ENCODE results near the gene CGAS. TPM values are rescaled to one million over a fixed set of nuclear protein-coding genes. Genes with fewer than 3 reads are reported as not detected.

CGAS gene
- total and polyA plus RNA-seq, 2 experiments from 2014 or later, result 8.3 to 12.7 TPM

DNA sequence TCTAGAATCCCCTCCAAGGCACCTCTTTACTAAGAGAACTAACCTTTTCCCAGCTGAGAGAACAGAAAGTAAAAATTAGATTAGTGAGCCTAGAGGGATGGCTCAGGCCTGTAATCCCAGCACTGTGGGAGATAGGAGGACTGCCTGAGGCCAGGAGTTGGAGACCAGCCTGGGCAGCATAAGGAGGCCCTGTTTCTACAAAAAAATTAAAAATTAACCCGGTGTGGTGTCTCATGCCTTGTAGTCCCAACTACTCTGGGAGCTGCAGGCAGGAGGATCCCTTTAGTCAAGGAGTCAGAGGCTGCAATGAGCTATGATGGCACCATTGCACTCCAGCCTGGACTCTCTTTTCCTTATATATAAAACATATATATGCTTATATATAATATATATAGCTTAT lies 76.9 kb downstream of the CGAS start:
- TF ChIP-seq, protein P1, sequence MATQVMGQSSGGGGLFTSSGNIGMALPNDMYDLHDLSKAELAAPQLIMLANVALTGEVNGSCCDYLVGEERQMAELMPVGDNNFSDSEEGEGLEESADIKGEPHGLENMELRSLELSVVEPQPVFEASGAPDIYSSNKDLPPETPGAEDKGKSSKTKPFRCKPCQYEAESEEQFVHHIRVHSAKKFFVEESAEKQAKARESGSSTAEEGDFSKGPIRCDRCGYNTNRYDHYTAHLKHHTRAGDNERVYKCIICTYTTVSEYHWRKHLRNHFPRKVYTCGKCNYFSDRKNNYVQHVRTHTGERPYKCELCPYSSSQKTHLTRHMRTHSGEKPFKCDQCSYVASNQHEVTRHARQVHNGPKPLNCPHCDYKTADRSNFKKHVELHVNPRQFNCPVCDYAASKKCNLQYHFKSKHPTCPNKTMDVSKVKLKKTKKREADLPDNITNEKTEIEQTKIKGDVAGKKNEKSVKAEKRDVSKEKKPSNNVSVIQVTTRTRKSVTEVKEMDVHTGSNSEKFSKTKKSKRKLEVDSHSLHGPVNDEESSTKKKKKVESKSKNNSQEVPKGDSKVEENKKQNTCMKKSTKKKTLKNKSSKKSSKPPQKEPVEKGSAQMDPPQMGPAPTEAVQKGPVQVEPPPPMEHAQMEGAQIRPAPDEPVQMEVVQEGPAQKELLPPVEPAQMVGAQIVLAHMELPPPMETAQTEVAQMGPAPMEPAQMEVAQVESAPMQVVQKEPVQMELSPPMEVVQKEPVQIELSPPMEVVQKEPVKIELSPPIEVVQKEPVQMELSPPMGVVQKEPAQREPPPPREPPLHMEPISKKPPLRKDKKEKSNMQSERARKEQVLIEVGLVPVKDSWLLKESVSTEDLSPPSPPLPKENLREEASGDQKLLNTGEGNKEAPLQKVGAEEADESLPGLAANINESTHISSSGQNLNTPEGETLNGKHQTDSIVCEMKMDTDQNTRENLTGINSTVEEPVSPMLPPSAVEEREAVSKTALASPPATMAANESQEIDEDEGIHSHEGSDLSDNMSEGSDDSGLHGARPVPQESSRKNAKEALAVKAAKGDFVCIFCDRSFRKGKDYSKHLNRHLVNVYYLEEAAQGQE (IDR thresholded peaks at IDR 0.05; ENCODE audit: unreplicated experiment), result no peak
- TF ChIP-seq EZH2phosphoT487 (IDR thresholded peaks at IDR 0.05; ENCODE audit: unreplicated experiment), result no peak
- no peak overlapping the region for H3K27ac ChIP-seq (ENCODE audit: low read depth)
- no peak overlapping the region for H3K4me3 ChIP-seq
- no peaks in the 10 kb centered on the region for H4K20me1 ChIP-seq (replicated peaks; ENCODE audit: insufficient read depth)
- Mint-ChIP-seq H3K4me3 (no peak overlapping the region), H3K27ac (no peak overlapping the region), H3K27me3 (ENCODE audit: insufficient read depth, low read depth, poor library complexity) (no peaks in the 10 kb centered on the region), H3K36me3 (ENCODE audit: low read depth) (no peaks in the 10 kb centered on the region), H3K4me1 (no peaks in the 10 kb centered on the region), H3K9me3 (peaks cover 10% of the 10 kb centered on the region; the same call in 2 of the 3 replicates)
- no peaks in the 10 kb centered on the region for H3K79me2 ChIP-seq (replicated peaks; ENCODE audit: insufficient read depth)
- no peaks in the 10 kb centered on the region for H3K36me3 ChIP-seq (ENCODE audit: insufficient read depth)
- no peak for ATAC-seq
- no peaks in the 10 kb centered on the region for H3K9me2 ChIP-seq (ENCODE audit: insufficient read depth)
- DNase-seq (ENCODE audit: low spot score), result no peak
- H3K27me3 ChIP-seq (ENCODE audit: insufficient read depth), result no peaks in the 10 kb centered on the region
- no peak overlapping the region for H2AFZ ChIP-seq
- H3F3A ChIP-seq (replicated peaks; ENCODE audit: low read depth), result no peaks in the 10 kb centered on the region
- no peaks in the 10 kb centered on the region for H3K4me1 ChIP-seq (ENCODE audit: insufficient read depth)
- no peak overlapping the region for H3K4me2 ChIP-seq

Small RNA genes lying within 50 kb of the gene (small RNA-seq; reads per million reads assigned to genes)
- not detected for gene RN7SL827P (ENCODE audit: low replicate concordance)
- not detected for gene RNU6-975P (ENCODE audit: low replicate concordance)

Other genes starting within 250 kb of the CGAS start
- gene KHDC1L, start 226.8 kb downstream of the CGAS start, total RNA-seq (2014; rRNA removed; shearing (Covaris generic)), result not detected in 2 replicates
- gene KHDC1L, start 226.8 kb downstream of the CGAS start, polyA plus RNA-seq (2016; fragmentation: Nextera tagmentation; extraction: Ambion mirVana), result not detected in 2 replicates
- 4.2 and 6.9 TPM in 2 replicates for gene KHDC1, start 189.1 kb downstream of the CGAS start, total RNA-seq (2014; rRNA removed; shearing (Covaris generic))
- 5.6 and 7.3 TPM in 2 replicates for gene KHDC1, start 189.1 kb downstream of the CGAS start, polyA plus RNA-seq (2016; fragmentation: Nextera tagmentation; extraction: Ambion mirVana)
- gene DPPA5, start 98.0 kb downstream of the CGAS start, total RNA-seq (2014; rRNA removed; shearing (Covaris generic)), result 3.0 and 7.0 TPM in 2 replicates
- 12.9 and 17.3 TPM in 2 replicates for gene DPPA5, start 98.0 kb downstream of the CGAS start, polyA plus RNA-seq (2016; fragmentation: Nextera tagmentation; extraction: Ambion mirVana)
- gene KHDC3L, start 89.6 kb downstream of the CGAS start, total RNA-seq (2014; rRNA removed; shearing (Covaris generic)), result not detected in 2 replicates
- not detected in 2 replicates for gene KHDC3L, start 89.6 kb downstream of the CGAS start, polyA plus RNA-seq (2016; fragmentation: Nextera tagmentation; extraction: Ambion mirVana)
- not detected in 2 replicates for gene OOEP, start 82.4 kb downstream of the CGAS start, total RNA-seq (2014; rRNA removed; shearing (Covaris generic))
- gene OOEP, start 82.4 kb downstream of the CGAS start, polyA plus RNA-seq (2016; fragmentation: Nextera tagmentation; extraction: Ambion mirVana), result 0.73 and 2.1 TPM in 2 replicates
- 0.35 and 0.49 TPM in 2 replicates for gene DDX43, start 57.5 kb downstream of the CGAS start, total RNA-seq (2014; rRNA removed; shearing (Covaris generic))
- gene DDX43, start 57.5 kb downstream of the CGAS start, polyA plus RNA-seq (2016; fragmentation: Nextera tagmentation; extraction: Ambion mirVana), result 0.47 and 0.60 TPM in 2 replicates
- 36.7 and 37.1 TPM in 2 replicates for gene MTO1, start 9.4 kb upstream of the CGAS start, total RNA-seq (2014; rRNA removed; shearing (Covaris generic))
- 18.3 and 27.7 TPM in 2 replicates for gene MTO1, start 9.4 kb upstream of the CGAS start, polyA plus RNA-seq (2016; fragmentation: Nextera tagmentation; extraction: Ambion mirVana)
- gene EEF1A1, start 68.7 kb upstream of the CGAS start, total RNA-seq (2014; rRNA removed; shearing (Covaris generic)), result 12,342 and 13,362 TPM in 2 replicates
- gene EEF1A1, start 68.7 kb upstream of the CGAS start, polyA plus RNA-seq (2016; fragmentation: Nextera tagmentation; extraction: Ambion mirVana), result 7,677 and 8,712 TPM in 2 replicates
- 14.9 and 17.7 TPM in 2 replicates for gene SLC17A5, start 201.7 kb upstream of the CGAS start, total RNA-seq (2014; rRNA removed; shearing (Covaris generic))
- 8.3 and 9.2 TPM in 2 replicates for gene SLC17A5, start 201.7 kb upstream of the CGAS start, polyA plus RNA-seq (2016; fragmentation: Nextera tagmentation; extraction: Ambion mirVana)
- 5.3 and 6.0 TPM in 2 replicates for gene CD109, start 243.9 kb upstream of the CGAS start, total RNA-seq (2014; rRNA removed; shearing (Covaris generic))
- gene CD109, start 243.9 kb upstream of the CGAS start, polyA plus RNA-seq (2016; fragmentation: Nextera tagmentation; extraction: Ambion mirVana), result 0.92 and 1.1 TPM in 2 replicates

Measured in GM23338 (cell line).